Spleen (tissue), 7 donors: ENCODE data around the gene RNF14.

Experiments used
- POLR2A ChIP-seq, 3 donors: fragments of 450-650 bp; IDR thresholded peaks; one replicate each; pipeline ENCODE4 v1.5.1; 2017; ENCODE audit warnings: antibody characterized with exemption in 3 of 3, mild to moderate bottlenecking in 1 of 3
- TF ChIP-seq, protein P1 (sequence below), 11 experiments: fragments of 200-600 bp in 7 of 11; fragments of 450-650 bp in 4 of 11; sonication (generic) in 4 of 11; IDR thresholded peaks in 8 of 11; conservative IDR thresholded peaks in 3 of 11; 1 replicate in 7 of 11; 2 replicates in 4 of 11; pipeline versions ENCODE4 v1.4.0 to v1.8.0; 2016 to 2021; ENCODE audit warnings: antibody characterized with exemption in 11 of 11, inconsistent platforms in 4 of 11, mild to moderate bottlenecking in 1 of 11
- donor health status: DM: no; HTN: no; CAD: no; lungs with moderate emphysema.
- donor health status: DM: no; HTN: no; CAD: no.
- donor health status: DM: no; HTN: no; CAD: no.

- TF ChIP-seq, protein P1, sequence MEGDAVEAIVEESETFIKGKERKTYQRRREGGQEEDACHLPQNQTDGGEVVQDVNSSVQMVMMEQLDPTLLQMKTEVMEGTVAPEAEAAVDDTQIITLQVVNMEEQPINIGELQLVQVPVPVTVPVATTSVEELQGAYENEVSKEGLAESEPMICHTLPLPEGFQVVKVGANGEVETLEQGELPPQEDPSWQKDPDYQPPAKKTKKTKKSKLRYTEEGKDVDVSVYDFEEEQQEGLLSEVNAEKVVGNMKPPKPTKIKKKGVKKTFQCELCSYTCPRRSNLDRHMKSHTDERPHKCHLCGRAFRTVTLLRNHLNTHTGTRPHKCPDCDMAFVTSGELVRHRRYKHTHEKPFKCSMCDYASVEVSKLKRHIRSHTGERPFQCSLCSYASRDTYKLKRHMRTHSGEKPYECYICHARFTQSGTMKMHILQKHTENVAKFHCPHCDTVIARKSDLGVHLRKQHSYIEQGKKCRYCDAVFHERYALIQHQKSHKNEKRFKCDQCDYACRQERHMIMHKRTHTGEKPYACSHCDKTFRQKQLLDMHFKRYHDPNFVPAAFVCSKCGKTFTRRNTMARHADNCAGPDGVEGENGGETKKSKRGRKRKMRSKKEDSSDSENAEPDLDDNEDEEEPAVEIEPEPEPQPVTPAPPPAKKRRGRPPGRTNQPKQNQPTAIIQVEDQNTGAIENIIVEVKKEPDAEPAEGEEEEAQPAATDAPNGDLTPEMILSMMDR (IDR thresholded peaks at IDR 0.05 in 8 of 11, conservative IDR thresholded peaks at IDR 0.05 in 3 of 11) = no peak
- TF ChIP-seq POLR2A (IDR thresholded peaks at IDR 0.05) = no peak
Observed at GRCh38 chr5:141949511-141949910, 19.4 kb upstream of the RNF14 start.
